ENCODE results near the gene BPIFB2.

Gene BPIFB2

DNA sequence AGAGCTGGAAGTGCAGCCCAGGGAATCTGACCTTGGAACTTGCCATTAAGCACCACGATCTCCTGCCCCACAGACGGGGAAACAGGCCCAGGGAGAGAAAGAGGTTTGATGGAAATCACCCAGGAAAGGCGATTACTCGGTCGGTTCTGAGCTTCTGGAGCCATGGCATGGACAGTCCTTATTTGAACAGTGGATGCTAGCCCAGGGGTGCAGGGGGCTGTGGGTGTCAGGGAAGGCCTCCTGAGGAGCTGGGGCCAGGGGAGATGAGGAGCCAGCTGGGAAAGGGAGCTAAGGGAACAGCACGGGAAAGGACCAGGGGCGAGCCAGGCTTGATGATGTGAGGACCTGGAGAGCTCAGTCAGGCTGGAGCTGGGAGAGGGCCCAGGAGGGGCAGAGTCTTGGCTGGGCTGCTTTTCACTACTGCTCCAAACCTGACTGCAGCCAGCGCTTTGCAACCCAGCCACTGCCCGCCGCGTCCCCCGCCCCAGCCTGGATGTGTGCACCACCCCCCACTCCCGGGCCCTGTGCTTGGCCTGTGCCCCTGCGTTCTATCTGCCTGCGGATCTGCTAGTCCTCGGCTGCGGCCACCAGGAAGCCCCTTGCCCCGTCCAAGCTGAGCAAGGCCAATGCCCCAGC lies 21.1 kb upstream of the BPIFB2 start:
- DNase-seq, result no peak

DNA sequence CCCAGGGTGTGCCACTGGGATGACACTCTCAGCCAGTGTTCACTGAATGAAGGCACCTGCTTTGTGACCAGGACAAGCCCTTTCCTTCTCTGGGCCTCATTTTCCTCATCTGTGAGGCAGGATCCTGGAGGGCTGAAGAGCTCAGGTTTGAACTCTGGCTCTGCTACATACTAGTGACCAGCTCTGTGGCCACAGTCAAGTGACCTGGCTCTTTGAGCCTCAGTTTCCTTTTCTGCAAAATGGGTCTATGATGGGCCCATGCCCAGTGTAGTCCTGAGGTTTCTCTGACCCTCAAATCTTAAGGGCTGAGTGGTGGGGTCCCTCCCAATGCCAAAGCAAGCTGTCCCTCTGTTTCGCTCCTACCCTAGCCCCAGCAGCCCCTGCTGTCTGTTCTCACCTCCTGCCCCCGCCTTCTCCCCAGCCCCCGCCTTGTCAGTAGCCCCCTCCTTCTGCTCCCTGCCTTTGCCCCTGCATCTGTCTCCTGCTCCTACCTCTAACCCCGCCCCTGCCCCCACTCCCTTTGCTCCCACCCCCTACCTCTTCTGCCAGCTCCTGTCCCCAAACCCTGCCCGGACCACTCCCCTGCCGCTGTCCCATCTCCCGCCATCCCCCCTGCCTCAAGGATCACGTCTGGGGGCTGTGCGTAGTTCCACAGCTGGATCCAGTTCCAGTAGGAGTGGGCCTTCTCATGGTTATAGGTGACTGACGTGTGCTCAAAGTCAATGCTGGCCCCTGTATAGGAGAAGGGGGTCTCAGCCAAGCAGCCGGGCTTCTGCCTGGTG lies 20.3 kb upstream of the BPIFB2 start:
- no peak for DNase-seq

DNA sequence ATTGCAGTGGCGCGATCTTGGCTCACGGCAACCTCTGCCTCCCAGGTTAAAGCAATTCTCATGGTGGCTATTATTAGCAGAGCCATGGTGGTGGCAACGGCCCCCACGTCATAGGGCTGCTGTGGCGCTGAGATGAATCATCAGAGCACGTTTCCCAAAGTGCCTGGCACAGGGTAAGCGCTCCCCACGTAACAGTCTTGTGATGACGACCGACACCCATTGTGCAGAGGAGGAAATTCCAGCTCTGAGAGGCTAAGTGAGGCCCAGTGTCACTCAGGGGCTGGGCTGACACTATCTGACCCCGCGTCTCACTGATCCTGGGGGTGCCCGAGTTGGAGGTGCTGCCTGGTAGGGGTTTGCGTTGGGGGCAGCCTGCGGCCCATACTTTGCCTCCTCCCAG lies 19.5 kb upstream of the BPIFB2 start:
- DNase-seq, result no peak

DNA sequence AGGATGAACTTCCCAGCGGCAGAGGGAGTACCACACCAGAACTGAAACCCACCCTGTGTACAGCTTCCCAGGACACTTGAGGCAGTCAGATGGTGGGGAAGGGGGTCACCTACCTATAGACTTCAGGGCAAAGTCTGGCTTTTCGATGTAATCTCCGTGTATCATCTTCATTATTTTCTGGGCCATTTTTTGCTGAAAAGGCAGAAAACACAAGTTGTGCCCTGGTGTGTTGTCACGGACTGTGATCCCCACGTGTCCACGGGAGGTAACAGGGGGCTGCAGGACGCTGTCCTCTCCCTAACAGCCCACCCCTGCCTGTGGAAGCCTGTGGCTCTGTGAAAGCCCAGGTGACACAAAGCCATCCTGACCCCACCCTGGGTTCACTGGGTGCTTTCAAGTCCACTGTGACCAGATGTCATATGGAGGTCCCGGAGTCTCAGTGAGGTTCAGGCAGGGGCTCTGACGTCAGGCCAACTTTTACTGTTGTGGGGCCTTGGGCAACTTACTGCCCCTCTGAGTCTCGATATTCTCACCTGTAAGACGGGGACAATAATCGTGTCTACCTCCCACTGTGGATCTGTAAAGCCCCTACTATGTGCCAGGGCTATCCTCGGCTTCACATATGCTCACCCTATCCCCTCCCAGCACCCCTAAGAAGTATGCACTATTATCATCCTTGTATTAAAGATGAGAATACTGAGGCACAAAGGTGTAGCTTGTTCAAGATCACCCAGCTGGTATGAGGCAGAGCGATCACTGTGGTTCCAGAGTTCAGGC lies 17.8 kb upstream of the BPIFB2 start:
- DNase-seq, result no peak

DNA sequence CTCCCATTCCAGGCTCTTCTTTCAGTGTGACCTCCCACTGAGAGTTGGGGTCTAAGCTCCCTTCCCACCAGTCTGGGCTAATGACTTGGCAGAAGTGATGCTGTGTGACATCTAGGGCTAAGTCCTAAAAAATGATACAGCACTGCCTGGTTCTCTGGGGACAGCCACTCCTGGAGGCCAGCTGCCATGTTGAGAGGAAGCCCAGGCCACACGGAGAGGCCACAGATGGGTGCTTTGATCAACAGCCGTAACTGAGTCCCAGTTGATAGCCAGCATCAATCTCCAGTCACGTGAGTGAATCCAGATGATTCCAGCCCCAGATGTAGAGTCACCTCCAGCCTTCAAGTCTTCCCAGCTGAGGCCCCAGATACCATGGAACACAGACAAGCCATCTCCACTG lies 17.1 kb upstream of the BPIFB2 start:
- DNase-seq, result no peak

DNA sequence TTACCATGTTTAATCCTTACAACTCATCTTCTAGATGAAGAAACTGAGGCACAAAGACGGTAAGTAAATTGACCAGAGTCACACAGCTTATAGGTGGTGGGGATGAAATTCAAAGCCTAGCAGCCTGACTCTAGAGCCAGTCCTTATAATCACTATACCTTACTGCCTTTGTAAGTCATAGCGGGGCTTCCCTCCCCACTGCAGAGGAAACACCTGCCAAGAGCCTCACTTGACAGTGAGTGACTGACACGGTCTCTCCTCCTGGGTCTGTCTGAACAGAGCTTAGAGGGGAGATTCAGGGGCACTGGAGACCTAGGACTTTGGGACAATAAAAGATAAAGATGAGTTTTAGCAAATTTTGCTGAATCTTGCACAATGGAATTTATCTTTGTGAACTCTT lies 16.1 kb upstream of the BPIFB2 start:
- no peak for DNase-seq

DNA sequence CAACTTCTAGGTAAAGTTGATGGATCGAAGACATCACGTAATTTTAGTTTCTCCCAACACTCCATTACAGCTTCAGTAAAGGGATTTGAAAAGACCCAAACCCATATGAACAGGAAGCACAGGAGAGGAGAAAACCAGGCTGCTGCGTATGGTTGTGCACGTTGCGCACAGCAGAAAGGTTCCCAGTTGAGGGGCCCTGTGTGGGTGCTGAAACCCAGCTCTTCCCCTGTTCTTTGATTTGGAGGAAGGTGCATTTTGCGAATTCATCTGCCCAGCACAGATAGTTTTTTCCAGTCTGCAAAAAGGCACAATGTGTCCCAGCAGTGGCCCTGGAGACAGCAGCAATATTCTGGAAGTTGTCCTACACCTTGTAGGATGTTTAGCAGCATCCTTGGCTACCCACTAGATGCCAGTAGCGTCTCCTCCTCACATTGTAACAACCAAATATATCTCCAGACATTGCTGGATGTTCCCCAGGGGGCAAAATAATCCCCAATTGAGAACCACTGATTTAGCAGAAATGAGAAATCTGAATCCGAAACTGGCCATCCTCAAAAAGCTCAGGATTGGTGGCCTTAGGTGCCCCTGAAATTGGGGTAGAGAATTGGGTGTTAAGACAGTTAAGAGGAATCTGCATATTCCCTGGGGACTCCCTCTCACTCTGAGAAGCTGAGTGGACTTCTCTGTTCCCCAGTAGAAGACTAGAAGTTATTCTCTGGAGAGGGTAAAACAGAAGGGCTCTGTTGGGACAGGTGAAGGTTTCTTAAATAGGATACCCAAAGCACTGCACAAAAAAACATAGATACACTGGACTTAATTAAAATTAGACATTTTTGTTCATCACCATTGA lies 15.5 kb upstream of the BPIFB2 start:
- no peak for DNase-seq

DNA sequence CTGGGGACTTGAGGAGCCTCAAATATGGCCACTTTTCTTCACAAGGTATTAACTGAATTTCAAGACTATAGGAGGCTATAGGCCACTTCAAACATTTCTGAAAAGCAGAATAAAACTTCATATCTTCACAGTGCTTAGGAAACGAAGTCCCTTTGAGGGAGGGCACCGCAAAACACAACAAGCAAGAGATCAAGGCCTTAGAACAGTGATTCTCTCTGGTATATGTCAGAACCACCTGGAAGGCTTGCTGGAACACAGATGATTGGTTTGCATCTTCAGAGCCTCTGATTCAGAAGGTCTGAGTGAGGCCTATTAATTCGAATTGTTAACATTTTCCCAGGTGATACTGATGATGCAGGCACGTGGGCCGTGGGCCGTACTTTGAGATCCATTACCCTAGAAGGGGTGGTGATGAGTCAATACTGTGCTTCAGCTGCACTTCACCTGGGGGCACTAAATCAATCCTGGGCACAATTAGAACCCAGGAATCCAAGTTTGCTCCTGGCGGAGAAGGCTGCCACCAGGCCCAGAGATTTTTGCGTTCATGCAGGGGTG lies 13.9 kb upstream of the BPIFB2 start:
- DNase-seq, result no peak

DNA sequence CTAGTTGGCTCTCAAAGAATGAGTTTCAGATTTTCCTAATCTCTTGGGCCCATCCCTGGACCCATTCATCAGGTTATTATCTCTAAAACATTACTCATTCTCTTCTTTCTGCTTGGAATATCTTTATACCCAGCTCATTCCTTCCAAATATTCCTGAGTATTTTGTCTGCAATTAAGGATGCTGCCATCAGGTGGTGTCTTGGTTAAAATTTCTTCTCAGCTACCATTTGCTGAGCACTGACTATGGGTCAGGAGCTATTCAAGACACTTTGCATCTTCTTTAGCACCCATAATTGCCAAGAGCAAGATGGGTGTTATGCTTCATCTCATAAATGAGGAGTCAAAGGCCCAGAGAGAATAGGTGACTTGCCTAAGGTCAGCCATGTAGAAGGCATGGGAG lies 11.7 kb upstream of the BPIFB2 start:
- DNase-seq, result no peak

DNA sequence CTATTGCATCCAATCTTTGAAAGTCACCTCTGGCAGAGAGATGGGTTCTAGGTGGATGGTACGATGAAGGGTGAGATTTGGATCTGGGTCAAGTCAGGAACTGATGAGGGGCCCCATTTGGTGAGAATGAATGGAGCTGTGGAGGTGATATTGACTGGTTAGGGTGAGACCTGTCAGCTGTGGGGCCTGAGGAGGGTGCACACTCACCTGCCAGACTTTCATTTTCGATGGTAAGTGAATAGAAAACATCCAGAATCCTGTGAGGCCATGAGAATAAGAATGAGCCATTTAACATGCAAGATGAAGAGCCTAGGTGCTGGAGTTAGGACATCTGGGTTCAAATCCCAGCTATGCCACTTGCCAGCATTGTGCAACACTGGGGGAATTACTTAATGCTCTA lies 10.1 kb upstream of the BPIFB2 start:
- DNase-seq, result no peak

DNA sequence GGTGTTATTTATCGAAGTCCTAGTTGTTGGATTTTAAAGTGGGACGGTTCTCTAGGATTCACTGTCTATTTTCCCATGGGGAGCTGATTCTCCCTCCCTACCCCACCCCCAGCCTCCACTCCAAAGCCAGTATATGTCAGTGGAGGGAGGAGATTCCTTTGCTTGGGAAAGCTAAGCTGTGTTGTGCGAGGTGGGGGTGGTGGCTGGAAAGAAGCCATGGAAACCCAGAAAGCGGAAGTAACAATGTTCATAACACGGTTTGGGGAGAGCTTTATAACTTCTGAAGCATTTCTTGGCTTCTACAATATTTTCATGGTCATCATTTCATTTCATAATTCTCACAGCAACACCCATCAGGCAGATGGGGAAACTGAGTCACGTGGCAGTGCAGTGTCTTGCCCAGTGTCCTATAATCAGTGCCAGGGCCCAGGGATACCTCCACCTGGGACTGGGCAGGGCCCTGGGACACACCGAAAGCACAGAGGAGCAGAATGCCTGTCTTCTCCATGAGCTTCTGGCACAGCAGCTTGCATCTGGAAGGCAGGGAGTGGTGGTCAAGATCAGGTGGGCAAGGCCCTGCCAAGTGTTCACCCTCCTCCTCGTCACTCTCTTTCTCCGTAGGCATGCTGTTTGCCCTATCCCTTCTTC lies 7.8 kb upstream of the BPIFB2 start:
- DNase-seq, result peak in 1 of 2 donors; percentile 34

DNA sequence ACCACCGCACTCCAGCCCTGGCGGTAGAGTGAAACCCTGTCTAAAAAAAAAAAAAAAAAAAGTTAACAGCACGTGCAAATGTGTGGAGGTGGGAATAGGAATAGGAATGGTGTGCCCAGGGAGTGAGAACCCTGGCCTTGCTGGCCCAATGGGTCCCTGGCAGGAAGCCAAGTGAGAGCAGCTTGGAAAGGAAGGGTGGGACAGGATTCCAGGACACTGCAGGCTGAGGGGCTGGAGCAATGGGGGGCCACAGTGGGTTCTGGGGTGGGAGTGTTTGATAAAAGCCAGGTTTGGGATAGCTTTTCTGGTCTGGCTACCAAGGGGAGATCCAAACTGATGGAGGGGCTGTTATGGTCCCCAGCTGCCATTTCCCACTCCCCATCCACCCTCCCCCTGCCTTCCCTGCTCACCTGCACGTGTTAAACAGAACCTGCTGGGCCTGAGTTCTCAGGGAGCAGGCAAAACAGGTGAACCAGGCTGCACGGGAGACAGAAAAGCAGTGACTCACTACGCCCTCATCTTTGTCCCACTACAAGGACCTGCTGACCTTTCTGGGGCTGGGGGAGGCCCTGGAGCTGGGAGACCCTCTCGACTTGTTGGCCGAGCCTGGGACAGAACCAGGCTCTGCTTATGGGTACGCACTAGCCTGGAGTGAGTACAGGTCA lies 6.6 kb upstream of the BPIFB2 start:
- DNase-seq, result no peak

DNA sequence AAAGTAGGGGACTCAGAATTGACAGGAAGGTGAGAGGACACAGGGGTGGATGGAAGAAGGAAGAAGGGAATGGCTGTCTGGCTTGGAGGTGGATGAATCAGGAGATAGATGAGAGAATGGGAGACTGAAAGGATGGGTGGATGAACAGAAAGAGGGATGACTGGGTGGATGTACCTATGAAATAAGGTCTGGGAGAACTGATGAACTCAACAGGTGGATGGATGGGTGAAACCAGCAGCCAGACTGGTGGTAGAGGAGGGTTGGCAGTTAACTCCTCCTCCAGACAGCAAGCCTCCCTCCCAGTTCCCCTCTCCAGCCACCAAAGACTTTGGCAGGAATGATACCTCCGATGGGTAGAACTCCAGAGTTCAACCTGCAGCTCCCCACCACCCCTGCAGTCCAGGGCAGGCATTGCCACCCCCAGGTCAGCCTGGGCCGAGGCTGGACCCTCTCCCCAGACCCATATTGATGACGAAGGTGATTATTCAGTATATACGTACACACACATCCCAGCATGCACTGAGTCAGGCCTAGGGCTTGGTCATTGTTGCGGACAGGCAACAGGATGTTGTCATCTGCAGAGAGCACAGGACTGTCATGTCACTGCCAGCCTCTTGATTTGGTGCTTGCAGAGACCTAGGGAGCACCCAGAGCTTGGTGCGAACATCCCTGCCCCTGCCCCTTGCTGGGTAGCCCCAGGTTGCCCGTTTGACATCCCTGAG lies 5.3 kb upstream of the BPIFB2 start:
- no peak for DNase-seq

DNA sequence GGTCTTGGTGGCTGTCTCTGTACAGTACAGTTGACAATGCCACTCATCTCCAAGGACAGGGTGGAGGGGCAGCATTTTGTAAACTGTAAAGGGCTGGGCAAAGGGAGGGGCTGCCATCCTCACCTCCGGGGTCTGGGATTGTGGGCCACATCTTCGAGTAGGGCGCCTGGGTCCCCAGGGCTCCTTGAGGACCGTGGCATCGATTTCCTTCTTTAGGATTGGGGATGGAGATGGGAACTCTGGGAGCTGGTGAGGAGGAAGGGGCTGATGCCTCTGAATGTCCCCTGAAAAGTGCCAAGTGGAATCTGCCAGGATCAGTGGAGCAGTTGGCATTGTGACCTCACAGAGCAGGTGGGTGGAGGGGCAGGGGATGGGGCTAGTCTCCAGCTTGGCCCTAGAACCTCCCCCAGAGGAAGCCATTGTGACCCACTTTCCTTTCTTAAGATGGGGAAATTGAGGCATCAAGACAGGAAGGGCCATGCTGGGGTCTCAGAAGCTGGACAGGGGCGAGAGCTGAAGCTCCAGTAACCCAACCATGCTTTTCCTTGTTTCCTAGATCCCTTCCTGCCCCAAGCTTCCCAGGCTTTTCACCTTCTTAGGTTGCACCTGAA lies 3.3 kb upstream of the BPIFB2 start, which contains the start of gene SUN5:
TSS of gene SUN5 (minus strand) at position 293 of the 611 bp plus-strand sequence. CDS start at position 200, 93 bp downstream.
- no peak for DNase-seq

DNA sequence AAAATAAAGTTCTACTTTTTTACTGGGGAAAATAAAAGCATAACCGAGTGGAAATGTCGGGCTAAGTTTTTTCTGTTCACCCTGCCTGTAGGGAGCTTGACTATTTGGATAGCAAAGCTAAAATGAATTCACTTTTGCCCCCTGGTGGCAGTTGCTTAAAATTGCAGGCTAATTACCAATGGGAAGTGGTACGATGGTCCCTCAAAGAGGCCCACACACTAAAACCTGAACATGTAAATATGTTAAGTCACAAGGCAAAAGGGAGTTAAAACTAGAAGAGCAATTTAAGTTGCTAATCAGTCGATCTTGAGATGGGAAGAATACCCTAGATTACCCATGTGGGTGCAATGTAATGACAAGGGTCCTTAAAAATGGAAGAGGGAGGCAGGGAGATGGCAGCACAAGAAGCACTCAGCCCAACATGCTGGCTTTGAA lies 2.4 kb upstream of the BPIFB2 start:
- no peak for DNase-seq

DNA sequence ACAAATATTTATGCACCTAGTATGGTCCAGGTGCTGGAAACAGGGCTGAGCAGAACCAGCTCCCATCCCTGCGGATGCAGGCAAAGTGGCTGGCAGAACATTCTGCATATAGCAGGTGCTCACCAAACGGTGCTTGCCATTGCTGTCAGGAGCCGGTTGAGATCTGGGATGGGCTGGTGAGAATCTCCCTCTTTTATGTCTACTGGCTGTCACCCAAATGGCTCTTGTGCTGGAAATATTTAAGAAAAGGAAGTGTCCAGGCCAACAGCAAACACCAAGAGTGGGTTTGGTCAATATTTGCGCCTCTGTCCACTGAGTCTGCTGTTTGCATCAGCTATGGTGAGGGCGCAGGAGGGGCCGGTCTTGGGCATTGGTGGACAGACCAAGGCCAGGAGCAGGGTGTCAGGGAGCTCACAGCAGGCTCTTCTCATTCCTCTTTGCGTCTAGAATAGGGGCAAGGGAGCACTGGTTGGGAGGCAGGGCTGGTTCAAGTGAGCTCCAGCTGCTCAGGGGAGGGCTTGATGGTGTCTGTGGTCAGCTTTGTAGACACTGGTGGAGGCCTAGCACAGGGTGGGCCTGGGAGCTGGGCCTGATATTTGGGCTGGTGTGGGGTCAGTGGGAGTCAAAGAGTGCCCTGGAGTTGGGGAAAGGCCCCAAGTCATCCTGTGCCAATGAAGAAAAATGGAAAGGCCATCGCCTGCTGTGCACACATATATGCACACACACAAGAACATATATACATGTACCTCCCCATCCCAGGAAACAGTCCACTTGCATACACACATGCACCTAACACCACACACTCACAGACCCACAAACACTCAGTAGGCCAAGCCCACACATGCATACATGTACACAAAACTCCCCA lies 1.4 kb upstream of the BPIFB2 start:
- no peak for DNase-seq

DNA sequence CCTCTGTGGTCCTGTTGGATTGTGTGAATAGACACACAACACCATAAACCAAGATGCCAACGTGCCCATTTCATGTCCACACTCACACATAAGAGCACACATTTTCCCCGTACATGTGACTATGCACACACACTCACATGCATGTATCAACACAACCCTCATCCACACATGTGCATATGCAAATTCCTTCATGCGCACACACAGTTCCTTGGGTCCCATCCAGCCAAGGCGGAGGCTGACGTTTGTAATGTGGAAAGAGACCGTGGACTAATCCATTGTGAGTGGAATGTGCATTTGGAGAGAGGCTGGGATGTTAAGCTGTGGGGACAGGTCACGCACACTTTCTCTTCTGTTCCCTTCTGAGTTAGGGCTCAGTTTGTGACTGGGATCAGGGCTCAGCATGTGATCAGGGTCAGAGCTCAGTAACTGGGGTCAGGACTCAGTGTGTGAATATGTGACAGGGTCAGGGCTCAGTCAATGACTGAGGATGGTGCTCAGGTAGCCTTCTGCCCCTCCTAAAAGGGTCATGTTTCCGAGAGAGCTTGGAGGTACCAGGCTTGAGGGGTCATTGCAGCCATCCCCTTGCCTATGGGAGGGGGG lies 628 bp upstream of the BPIFB2 start:
- DNase-seq, result no peak

DNA sequence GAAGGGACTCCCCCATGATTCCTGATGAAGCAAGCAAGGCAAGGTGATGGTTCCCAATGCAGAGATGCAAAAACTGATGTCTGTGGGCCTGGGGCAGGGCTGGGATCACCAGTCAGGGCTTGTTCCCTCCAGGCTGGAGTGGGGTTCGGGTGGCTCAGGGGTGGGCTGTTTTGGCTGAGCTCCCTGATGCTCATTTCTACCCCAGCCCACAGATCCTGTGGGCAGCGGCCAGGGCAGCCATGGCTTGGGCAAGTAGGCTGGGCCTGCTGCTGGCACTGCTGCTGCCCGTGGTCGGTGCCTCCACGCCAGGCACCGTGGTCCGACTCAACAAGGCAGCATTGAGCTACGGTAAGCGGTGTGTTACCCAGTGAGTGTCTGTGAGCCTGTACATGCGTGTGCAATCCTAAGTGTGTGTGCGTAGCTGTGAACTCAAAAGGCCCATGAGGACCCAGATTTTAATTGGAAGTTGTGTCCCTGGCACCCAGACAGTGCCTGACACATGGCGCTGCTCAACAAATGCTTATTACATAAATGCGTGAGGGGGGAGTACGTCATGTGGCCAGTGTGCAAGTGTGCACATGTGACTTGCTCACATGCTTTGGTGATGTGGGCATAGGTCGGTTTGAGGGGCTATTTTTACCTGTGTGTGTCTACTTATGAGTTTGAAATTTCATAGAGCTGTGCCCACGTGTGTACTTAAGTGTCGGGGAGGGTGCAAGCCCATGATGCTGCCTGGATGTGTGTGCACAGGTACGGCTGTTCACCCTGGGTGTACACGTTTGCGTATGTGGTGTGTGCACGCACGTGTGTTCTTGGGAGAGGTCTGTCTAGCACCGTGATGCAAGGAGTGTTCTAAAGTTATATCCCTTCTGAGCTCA lies 1.1 kb downstream of the BPIFB2 start:
- DNase-seq, result no peak

Data from bone marrow (tissue), 2 donors.